Measurements from ENCODE around the gene RNF32.
"Not testable (repeated sequence)": the region's sequence is repeated elsewhere in the genome, so short reads cannot be mapped to it uniquely, and the experiment has no call there.

Gene RNF32

DNA sequence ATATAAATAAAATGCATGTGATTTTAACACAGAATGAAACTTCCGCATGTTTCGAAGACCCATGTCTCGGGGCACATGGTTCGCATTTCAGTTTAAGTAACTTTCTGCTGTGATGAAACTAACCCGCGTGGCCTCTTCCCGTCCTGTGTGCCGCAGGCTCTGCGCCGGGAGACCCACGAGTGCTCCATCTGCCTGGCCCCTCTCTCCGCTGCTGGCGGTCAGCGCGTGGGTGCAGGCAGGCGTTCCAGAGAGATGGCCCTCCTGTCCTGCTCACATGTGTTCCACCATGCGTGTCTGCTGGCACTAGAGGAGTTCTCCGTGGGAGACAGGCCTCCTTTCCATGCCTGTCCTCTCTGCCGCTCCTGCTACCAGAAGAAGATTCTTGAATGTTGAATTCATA lies 35.7 kb downstream of the RNF32 start:
- no peak for FAIRE-seq

DNA sequence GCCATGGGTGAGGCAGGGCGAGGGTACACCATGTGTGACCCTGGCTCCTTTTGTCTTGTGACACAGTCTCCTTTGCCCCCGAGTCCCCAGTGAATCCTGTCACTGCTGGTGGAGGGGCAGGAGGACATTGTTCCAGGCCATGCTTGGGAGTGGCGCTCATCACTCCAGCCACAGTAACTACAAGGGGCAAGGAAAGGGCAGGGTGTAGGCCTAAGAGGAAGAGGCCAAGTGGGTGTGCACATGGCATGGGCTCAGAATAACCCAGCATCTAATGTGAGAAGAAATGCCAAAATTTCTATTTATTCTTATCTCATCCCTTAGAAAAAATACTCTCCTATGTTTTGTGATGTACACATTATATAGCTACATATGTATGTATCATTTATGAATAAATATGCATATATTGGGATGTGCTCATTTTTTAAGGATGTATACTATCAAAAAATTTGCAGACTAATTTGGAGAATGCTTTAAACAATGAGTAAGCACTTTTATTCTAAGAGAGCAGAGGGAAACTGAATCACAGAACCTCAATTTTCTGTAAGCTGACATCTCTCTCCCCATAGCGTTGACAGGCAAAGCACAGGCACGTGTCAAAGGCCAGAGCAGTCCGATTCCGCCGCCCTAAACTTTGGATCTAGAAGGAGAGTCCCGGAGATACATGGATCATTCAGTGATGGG lies 36.9 kb downstream of the RNF32 start:
- FAIRE-seq: no peak

DNA sequence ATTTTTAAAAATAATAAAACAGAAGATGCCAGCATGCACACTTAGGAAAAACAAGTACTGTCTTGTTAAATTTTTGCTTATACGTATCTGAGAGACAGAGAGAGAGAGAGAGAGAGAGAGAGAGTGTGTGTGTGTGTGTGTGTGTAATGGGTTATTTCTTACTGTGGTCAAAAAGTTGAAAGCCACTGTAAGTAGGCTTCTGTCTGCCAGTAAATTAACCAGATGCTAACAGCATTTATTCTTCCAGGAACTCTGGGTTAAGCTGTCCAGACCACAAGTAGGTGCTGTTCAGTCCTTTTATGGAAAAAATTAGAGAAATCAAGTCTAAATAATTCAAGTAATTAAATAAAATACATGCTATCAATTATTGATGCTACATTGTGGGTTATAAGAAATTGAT lies 39.7 kb downstream of the RNF32 start:
- no peak for FAIRE-seq

- no peak for FAIRE-seq
Measured at GRCh38 chr7:156682928-156683327, 42.4 kb downstream of the RNF32 start.

- no peak for FAIRE-seq
Measured at GRCh38 chr7:156684251-156684650, 43.7 kb downstream of the RNF32 start.

GRCh38 chr7:156684661-156685060 lies 44.1 kb downstream of the RNF32 start:
- no peak for FAIRE-seq

- FAIRE-seq: no peak
Measured at GRCh38 chr7:156691764-156692163, 51.2 kb downstream of the RNF32 start.

DNA sequence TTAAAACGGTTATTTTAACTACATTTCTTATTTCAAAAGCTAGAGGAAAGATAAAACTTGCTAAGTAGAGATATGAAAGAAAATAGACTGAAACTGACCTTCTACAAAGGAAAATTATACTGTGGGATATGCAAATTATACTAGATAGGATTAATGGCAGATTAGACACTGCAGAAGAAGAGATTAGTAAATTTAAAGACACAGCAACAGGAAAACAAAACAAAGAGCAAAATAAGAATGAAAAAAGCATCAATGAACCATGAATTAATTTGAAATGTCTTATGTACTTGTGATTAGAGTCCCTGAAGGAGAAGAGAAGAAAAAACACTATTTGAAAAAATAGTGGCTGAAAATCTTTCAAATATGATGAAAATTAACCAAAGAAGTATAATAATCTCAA lies 52.3 kb downstream of the RNF32 start:
- FAIRE-seq: no peak

DNA sequence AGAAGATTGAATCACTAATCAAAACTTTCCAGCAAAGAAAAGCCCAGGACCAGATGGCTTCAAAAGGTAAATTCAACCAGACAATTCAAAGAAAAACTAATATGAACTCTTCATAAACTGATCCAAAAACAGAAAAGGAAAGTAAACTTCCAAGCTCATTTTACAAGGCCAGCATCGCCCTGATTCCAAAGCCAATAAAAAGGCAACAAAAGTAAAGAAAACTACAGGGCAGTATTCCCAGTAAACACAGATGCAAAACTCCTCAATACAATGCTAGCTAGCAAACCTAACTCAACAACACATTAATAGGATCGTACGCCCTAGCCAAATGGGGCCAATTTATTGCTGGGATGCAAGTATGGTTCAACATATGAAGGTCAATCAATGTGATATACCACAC lies 53.1 kb downstream of the RNF32 start:
- FAIRE-seq: no peak

GRCh38 chr7:156697283-156697682 lies 56.7 kb downstream of the RNF32 start:
- not testable (repeated sequence) for FAIRE-seq

DNA sequence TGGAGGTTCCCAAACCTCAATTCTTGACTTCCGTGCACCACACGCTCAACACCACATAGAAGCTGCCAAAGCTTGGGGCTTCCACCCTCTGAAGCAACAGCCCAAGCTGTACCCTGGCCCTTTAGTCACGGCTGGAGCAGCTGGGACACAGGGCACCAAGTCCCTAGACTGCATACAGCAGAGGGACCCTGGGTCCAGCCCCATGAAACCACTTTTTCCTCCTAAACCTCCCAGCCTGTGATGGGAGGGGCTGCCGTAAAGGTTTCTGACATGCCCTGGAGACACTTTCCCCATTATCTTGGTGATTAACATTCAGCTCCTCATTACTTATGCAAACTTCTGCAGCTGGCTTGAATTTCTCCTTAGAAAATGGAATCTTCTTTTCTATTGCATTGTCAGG lies 57.9 kb downstream of the RNF32 start:
- FAIRE-seq: not testable (repeated sequence)

- FAIRE-seq: not testable (repeated sequence)
Measured at GRCh38 chr7:156701787-156702186, 61.2 kb downstream of the RNF32 start.

DNA sequence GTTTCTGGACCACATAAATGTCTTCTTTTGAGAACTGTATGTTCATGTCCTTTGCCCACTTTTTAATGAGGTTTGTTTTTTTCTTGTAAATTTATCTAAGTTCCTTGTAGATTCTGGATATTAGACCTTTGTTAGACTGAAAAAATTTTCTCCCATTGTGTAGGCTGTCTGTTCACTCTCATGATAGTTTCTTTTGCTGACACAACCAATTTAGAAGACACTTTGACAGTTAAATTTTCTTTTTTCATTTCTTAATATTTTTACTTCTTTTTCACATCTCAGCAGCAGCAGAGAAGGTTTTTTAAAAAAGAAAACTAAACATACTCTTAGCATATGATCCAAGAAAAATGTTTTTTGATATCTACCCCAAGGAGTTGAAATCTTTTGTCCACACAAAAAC lies 61.8 kb downstream of the RNF32 start:
- FAIRE-seq: no peak

DNA sequence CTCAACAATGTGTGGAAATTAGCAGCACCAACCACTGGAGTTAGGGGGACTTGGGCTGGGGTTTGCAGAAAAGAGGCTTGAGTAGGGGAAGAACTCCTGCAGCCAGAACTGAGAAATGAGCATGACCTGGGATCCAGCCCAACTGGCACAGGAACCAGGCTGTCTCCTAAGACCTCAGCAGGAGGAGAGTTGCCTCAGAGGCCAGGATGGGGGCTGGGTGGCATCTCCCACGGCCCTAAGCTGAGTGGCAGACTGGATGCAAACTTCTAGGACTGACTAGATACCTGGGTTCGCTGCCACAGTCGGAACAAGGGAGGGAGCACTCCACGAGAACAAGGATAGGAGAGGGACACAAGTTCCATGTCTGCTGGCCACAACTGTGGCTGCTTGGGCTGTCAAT lies 62.6 kb downstream of the RNF32 start:
- FAIRE-seq: no peak

DNA sequence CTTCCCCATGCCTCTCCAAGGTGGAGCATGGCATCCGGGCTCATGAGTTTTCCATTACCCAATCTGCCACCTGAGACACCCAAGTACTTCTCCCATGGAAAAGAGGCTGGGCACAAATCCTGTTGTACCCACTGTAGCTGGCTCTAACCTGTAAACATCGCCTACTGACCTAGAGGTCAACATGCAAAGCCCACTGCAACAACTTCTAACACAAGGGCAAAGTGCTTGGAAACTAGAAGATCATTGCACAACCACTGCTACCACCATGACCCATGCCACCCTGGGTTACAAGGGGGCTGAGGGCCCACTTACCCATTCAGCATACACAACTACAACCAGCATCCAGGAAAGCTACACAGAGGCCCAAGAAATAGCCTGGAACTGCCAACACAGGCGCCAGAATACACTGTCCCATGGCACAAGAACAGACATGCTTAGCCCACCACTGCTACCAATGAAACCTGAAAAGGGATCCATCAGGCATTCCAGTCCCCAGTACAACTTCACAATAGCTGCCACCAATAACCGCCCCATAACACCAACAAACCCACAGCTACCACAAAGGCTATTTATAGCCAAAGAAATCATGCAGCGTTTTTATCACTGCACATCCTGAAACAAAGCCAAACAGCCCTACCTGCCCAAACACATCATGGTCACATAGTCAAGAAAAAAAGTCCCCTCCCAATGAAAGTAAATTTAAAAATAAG lies 63.4 kb downstream of the RNF32 start:
- no peak for FAIRE-seq

- no peak for FAIRE-seq
Measured at GRCh38 chr7:156722043-156722826, 81.7 kb downstream of the RNF32 start.

DNA sequence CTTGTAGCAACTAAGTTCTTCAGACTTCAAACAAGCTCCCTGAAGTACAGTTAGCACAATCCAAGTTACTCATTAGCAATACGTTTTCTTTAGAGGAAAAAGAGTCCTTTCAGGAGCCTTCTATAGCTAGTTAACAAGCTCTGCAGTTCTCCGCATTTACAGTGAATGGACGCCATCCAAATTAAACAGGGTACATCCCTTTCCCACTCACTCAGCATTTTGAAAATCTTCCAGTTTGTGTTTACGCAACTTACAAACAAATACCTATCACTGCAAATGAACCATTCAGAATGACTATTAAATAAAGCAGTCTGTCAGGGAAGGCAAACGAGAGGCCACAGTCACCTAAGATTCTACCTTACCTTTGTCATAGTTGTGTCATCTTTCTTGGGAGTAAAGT lies 84.5 kb downstream of the RNF32 start:
- FAIRE-seq: no peak

DNA sequence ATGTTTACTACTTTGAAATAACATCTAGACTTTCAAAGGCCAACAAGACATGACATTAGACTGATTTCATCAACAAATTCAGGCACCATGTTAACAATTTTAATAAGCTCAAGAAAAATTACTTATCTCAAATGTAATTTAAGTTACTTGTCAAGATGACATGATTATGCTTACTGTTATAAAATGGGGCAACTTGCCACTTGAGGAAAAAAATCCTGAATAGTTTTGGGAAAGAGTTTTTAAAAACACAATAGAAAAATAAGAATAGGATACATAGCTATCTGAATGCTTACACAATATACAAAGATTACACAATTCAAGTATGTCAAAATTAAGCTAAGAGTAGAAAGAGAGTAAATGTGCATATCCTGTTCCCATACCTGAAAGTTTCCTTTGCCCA lies 85.4 kb downstream of the RNF32 start:
- FAIRE-seq: no peak

Measured in TTC549 (cell line).